GM12878 (cell line): ENCODE data around the gene E2F1. TPM values are rescaled to one million over a fixed set of nuclear protein-coding genes. Genes with fewer than 3 reads are reported as not detected.

Source experiments
- ATF7 ChIP-seq: fragments of 450-650 bp; IDR thresholded peaks from 2 replicates; pipeline ENCODE4 v1.6.1; 2016; ENCODE audit warnings: low read depth, mild to moderate bottlenecking
- MYB ChIP-seq: fragments of 150-350 bp; IDR thresholded peaks from 2 replicates; pipeline ENCODE4 v1.6.1; 2014; ENCODE audit warnings: mild to moderate bottlenecking, low read depth, low read length, borderline replicate concordance
- NFYB ChIP-seq: IDR thresholded peaks from 2 replicates; pipeline ENCODE4 v1.6.1; 2011; ENCODE audit warnings: low read depth, mild to moderate bottlenecking, low read length, improper control_type of control experiment, moderate library complexity; ENCODE audit not compliant: insufficient read depth
- ZNF274 ChIP-seq: IDR thresholded peaks from one replicate; pipeline ENCODE4 v1.8.0; 2011; ENCODE audit not compliant: insufficient read length, insufficient read depth
- polyA plus RNA-seq, 11 experiments: library from polyadenylated mRNA; depleted of rRNA in 4 of 11; unstranded in 6 of 11; stranded (reverse) in 5 of 11; fragments of >200 nt; fragmentation: Nextera tagmentation in 4 of 11; fragmentation: Illumina TruSeq in 1 of 11; extraction: Ambion mirVana in 4 of 11; extraction: Trizol in 1 of 11; gene quantifications; 1 replicate in 1 of 11; 2 replicates in 10 of 11; pipeline versions ENCODE4 v1.2.1 to v1.2.3, GENCODE V29; 2011 to 2016; ENCODE audit warnings: inconsistent platforms in 2 of 11, missing spikeins in 2 of 11, low read depth in 1 of 11
- total RNA-seq, 4 experiments: library from RNA; depleted of rRNA in 3 of 4; stranded (reverse); fragments of >200 nt in 3 of 4; fragmentation: Illumina TruSeq in 1 of 4; extraction: Trizol in 1 of 4; gene quantifications; 2 replicates each; pipeline versions ENCODE4 v1.2.1 to v1.2.3, GENCODE V29; 2013 to 2021
- TF ChIP-seq, protein P1 (sequence below): fragments of 450-650 bp; IDR thresholded peaks from 2 replicates; pipeline ENCODE4 v1.6.1; 2017; ENCODE audit warnings: mild to moderate bottlenecking, moderate library complexity
- TF ChIP-seq, protein P2 (sequence below): fragments of 450-650 bp; IDR thresholded peaks from 2 replicates; pipeline ENCODE4 v1.6.1; 2017; ENCODE audit warnings: low read depth, mild to moderate bottlenecking, moderate library complexity

Gene E2F1
- total and polyA plus RNA-seq, 10 of the 15 experiments (the other 5 are each of a cell fraction or from before 2014, with no cell fraction given): 0.29 to 50.2 (median 19.7) TPM

- TF ChIP-seq, protein P1, sequence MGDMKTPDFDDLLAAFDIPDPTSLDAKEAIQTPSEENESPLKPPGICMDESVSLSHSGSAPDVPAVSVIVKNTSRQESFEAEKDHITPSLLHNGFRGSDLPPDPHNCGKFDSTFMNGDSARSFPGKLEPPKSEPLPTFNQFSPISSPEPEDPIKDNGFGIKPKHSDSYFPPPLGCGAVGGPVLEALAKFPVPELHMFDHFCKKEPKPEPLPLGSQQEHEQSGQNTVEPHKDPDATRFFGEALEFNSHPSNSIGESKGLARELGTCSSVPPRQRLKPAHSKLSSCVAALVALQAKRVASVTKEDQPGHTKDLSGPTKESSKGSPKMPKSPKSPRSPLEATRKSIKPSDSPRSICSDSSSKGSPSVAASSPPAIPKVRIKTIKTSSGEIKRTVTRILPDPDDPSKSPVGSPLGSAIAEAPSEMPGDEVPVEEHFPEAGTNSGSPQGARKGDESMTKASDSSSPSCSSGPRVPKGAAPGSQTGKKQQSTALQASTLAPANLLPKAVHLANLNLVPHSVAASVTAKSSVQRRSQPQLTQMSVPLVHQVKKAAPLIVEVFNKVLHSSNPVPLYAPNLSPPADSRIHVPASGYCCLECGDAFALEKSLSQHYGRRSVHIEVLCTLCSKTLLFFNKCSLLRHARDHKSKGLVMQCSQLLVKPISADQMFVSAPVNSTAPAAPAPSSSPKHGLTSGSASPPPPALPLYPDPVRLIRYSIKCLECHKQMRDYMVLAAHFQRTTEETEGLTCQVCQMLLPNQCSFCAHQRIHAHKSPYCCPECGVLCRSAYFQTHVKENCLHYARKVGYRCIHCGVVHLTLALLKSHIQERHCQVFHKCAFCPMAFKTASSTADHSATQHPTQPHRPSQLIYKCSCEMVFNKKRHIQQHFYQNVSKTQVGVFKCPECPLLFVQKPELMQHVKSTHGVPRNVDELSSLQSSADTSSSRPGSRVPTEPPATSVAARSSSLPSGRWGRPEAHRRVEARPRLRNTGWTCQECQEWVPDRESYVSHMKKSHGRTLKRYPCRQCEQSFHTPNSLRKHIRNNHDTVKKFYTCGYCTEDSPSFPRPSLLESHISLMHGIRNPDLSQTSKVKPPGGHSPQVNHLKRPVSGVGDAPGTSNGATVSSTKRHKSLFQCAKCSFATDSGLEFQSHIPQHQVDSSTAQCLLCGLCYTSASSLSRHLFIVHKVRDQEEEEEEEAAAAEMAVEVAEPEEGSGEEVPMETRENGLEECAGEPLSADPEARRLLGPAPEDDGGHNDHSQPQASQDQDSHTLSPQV: no peak
- TF ChIP-seq NFYB (no peak), ZNF274 (no peak), MYB (no peak), ATF7 (no peak)
- TF ChIP-seq, protein P2, sequence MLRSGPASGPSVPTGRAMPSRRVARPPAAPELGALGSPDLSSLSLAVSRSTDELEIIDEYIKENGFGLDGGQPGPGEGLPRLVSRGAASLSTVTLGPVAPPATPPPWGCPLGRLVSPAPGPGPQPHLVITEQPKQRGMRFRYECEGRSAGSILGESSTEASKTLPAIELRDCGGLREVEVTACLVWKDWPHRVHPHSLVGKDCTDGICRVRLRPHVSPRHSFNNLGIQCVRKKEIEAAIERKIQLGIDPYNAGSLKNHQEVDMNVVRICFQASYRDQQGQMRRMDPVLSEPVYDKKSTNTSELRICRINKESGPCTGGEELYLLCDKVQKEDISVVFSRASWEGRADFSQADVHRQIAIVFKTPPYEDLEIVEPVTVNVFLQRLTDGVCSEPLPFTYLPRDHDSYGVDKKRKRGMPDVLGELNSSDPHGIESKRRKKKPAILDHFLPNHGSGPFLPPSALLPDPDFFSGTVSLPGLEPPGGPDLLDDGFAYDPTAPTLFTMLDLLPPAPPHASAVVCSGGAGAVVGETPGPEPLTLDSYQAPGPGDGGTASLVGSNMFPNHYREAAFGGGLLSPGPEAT: no peak
These were observed 7.8 kb upstream of the E2F1 start (continued) for GRCh38 chr20:33693741-33694638.
